Sigmoid colon (tissue), 7 donors: ENCODE measurements around the gene GDF15. TPM values are rescaled to one million over a fixed set of nuclear protein-coding genes. Genes with fewer than 3 reads are reported as not detected.

Source experiments
- DNase-seq: peaks from one replicate; pipeline ENCODE4 v3.0.0-alpha.2; 2019
- H3K27ac ChIP-seq, 4 donors: fragments of 200-600 bp; sonication (generic); one replicate each; pipeline ENCODE4 v1.5.1; 2016 to 2019; ENCODE audit warnings: mild to moderate bottlenecking in 1 of 4
- H3K27me3 ChIP-seq, 3 donors: fragments of 200-600 bp; sonication (generic); one replicate each; pipeline ENCODE4 v1.5.1; 2019; ENCODE audit warnings: mild to moderate bottlenecking in 1 of 3
- H3K36me3 ChIP-seq, 4 donors: fragments of 200-600 bp; sonication (generic); one replicate each; pipeline ENCODE4 v1.5.1; 2016 to 2019
- H3K4me1 ChIP-seq, 4 donors: fragments of 200-600 bp; sonication (generic); one replicate each; pipeline ENCODE4 v1.5.1; 2017 to 2019
- H3K4me3 ChIP-seq, 4 donors: fragments of 200-600 bp; sonication (generic); one replicate each; pipeline ENCODE4 v1.5.1; 2017 to 2019; ENCODE audit warnings: mild to moderate bottlenecking in 2 of 4, moderate library complexity in 1 of 4
- H3K9me3 ChIP-seq, 4 donors: fragments of 200-600 bp in 3 of 4; sonication (generic) in 3 of 4; one replicate each; pipeline versions ENCODE4 v1.5.1 to v1.6.1; 2013 to 2019
- CTCF ChIP-seq, 4 experiments: fragments of 450-650 bp in 3 of 4; fragments of 200-600 bp in 1 of 4; IDR thresholded peaks; one replicate each; pipeline ENCODE4 v1.5.1; 2016 to 2019; ENCODE audit warnings: antibody characterized with exemption in 4 of 4, mild to moderate bottlenecking in 3 of 4, moderate library complexity in 2 of 4
- EP300 ChIP-seq, 4 donors: sonication (generic); formaldehyde crosslinking; IDR thresholded peaks; one replicate each; pipeline ENCODE4 v1.6.1; 2017; ENCODE audit warnings: antibody characterized with exemption in 4 of 4
- POLR2A ChIP-seq, 2 donors: fragments of 450-650 bp; IDR thresholded peaks; one replicate each; pipeline ENCODE4 v1.6.1; 2016; ENCODE audit warnings: antibody characterized with exemption in 2 of 2, mild to moderate bottlenecking in 2 of 2, moderate library complexity in 2 of 2
- POLR2AphosphoS5 ChIP-seq, 4 donors: sonication (generic); formaldehyde crosslinking; IDR thresholded peaks; one replicate each; pipeline ENCODE4 v1.6.1; 2017; ENCODE audit warnings: antibody characterized with exemption in 4 of 4
- WGBS, 2 donors: extraction: QIAGEN DNeasy Blood & Tissue Kit; methylation state at CpG; one replicate each; pipeline ENCODE4 v1.1.7; 2013; 5-methylcytosine and 5-hydroxymethylcytosine counted together
- intact Hi-C: fragments of 100-400 bp; cut with DNase I; formaldehyde crosslinking; loops from one replicate; pipeline ENCODE4 v1.15.1; 2023
- polyA plus RNA-seq, 3 donors: library from polyadenylated mRNA; stranded (reverse); fragments of 200-250 nt; gene quantifications; one replicate each; pipeline ENCODE4 v1.2.3, GENCODE V29; 2013
- total RNA-seq, 4 donors: library from RNA; depleted of rRNA; stranded (reverse); fragments of >200 nt; gene quantifications; one replicate each; pipeline ENCODE4 v1.1.0, GENCODE V29; 2016
- donor health status: healthy with polysubstance abuse.
- donor health status: Bipolar disorder and iron deficiency.
- donor health status: healthy.

The GDF15 gene
- total and polyA plus RNA-seq, 7 donors, result 1.1 to 79.7 (median 7.2) TPM

- intact Hi-C loops, result no loop called here
- H3K4me1 ChIP-seq, result peaks cover 0 to 20% (median 13%) of the 10 kb centered on the region in 4 donors
- H3K27ac ChIP-seq, result peak overlapping the region in 2 of 4 donors; percentile 39 to 40
- no peaks in the 10 kb centered on the region for H3K36me3 ChIP-seq
- no peak for DNase-seq
- peaks cover 0 to 5% (median 0%) of the 10 kb centered on the region in 4 donors for H3K9me3 ChIP-seq
- TF ChIP-seq POLR2A (IDR thresholded peaks at IDR 0.05) (no peak), POLR2AphosphoS5 (IDR thresholded peaks at IDR 0.05) (no peak), EP300 (IDR thresholded peaks at IDR 0.05) (no peak), CTCF (IDR thresholded peaks at IDR 0.05) (no peak)
- peaks cover 0 to 44% (median 6%) of the 10 kb centered on the region in 3 donors for H3K27me3 ChIP-seq
- WGBS, 2 donors, result 20 to 66% methylated on average over 14 of the region's 14 CpGs
- peak overlapping the region in 3 of 4 donors; percentile 5 to 21 (median 14) for H3K4me3 ChIP-seq
Measured at GRCh38 chr19:18386543-18387271, 749 bp downstream of the GDF15 start.

- TF ChIP-seq EP300 (IDR thresholded peaks at IDR 0.05) (no peak), POLR2A (IDR thresholded peaks at IDR 0.05) (no peak), CTCF (IDR thresholded peaks at IDR 0.05) (peak; percentile 96 to 100 (median 98)), POLR2AphosphoS5 (IDR thresholded peaks at IDR 0.05) (peak in 2 of 4 donors; percentile 27 to 38)
- Histone ChIP-seq H3K4me1 (peaks cover 0 to 20% (median 13%) of the 10 kb centered on the region in 4 donors), H3K36me3 (no peaks in the 10 kb centered on the region), H3K4me3 (peak overlapping the region in 3 of 4 donors; percentile 30 to 41 (median 36)), H3K27ac (peak overlapping the region in 3 of 4 donors; percentile 22 to 48 (median 46)), H3K27me3 (peaks cover 0 to 37% (median 2%) of the 10 kb centered on the region in 3 donors), H3K9me3 (peaks cover 0 to 5% (median 0%) of the 10 kb centered on the region in 4 donors)
- intact Hi-C loops, result loop anchor here (1.0 kb wide), 1 partner anchor 22 kb away; no protein-coding TSS in a partner anchor
- DNase-seq, result peak; percentile 88
- WGBS, 2 donors, result 4 to 6% methylated on average over 86 of the region's 86 CpGs
Measured at GRCh38 chr19:18388100-18388959, 2.4 kb downstream of the GDF15 start.

GRCh38 chr19:18388960-18389725, 3.2 kb downstream of the GDF15 start:
- H3K4me3 ChIP-seq, result peak overlapping the region in 2 of 4 donors; percentile 36 to 41
- 86 to 87% methylated on average over 13 of the region's 13 CpGs for WGBS, 2 donors

More at GRCh38 chr19:18388960-18389725, 3.2 kb downstream of the GDF15 start:
- Histone ChIP-seq H3K27ac (no peak overlapping the region), H3K4me1 (peaks cover 0 to 20% (median 13%) of the 10 kb centered on the region in 4 donors), H3K9me3 (peaks cover 0 to 5% (median 0%) of the 10 kb centered on the region in 4 donors), H3K36me3 (no peaks in the 10 kb centered on the region), H3K27me3 (peaks cover 0 to 32% (median 0%) of the 10 kb centered on the region in 3 donors)
- no peak for TF ChIP-seq CTCF (IDR thresholded peaks at IDR 0.05)
- no peak for TF ChIP-seq EP300 (IDR thresholded peaks at IDR 0.05)
- TF ChIP-seq POLR2A (IDR thresholded peaks at IDR 0.05), result no peak
- no peak for TF ChIP-seq POLR2AphosphoS5 (IDR thresholded peaks at IDR 0.05)
- intact Hi-C loops, result loop anchor here (1.0 kb wide), 1 partner anchor 21 kb away; no protein-coding TSS in a partner anchor
- no peak for DNase-seq
